NCI-H748 (cell line): Measurements from ENCODE around the gene SLC49A3.
A peak's percentile ranks its signal among the peaks of the same experiment; 100 is the strongest.
"Not testable (repeated sequence)": the region's sequence is repeated elsewhere in the genome, so short reads cannot be mapped to it uniquely, and the experiment has no call there.

Experiments
- DNase-seq: peaks from one replicate; lab custom pipeline; 2025; ENCODE audit not compliant: unreplicated experiment; lab: John Stamatoyannopoulos, UW

Gene SLC49A3

DNA sequence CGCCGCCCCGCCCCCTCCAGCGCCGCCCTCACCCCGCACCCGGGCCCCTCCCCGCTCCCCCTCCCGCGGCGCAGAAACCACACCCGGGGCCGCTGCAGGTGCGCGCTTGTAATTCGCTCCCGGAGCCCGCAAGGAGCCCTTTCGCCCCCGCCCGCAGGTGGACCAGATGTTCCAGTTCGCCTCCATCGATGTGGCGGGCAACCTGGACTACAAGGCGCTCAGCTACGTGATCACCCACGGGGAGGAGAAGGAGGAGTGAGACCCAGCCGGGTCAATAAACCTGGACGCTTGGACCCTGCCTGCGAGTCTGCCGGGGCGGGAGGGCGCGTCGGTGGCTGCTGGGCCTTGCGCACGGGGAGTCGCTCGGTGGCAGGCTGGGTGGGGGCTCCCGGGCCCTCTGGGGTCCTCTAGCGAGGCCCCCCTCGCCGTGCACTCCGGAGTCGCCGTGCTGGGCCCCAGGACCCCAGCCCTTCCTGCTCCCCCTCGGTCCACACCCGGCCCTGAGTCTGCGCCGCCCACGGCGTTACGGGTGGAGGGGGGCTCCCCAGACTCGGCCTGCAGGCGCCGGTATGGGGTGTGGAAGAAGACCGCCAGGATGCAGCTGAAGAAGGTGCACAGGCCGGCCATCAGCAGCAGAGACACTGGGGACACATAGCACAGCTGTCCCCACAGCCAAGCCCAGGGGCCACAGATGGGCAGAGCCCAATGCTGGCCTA is 7.1 kb downstream of the SLC49A3 start:
- peak; percentile 69 for DNase-seq

DNA sequence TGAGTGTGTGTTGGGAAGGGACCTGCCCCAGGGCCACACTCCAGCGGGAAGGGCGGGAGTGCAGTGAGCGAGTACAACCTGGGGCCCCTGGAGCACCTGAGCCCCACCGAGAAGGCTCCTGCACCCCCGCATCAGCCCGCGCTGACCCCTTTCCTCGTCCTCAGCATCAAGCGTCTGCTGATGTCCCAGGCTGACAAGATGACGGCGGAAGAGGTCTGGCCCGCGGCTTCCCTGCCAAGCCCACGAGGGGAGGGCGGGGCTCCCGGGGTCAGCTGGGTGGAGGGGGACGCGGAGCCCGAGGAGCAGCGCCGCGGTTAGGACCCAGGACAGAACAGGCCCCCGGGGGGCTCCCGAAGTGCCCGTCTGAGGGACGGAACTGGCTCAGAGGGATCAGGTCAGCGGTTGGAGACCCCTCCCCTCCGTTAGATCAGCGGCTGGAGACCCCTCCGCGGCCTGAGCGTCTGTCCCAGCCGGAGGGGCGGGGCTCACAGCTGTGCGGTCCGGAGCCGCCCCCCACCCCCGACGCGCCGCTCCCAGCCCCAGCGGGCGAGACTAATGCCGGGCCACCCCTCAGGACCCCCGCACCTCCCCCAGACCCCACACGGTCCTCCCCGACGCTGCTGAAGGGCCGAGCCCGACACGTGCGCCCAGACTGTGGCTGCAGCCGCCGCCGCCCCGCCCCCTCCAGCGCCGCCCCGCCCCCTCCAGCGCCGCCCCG is 7.9 kb downstream of the SLC49A3 start:
- no peak for DNase-seq

DNA sequence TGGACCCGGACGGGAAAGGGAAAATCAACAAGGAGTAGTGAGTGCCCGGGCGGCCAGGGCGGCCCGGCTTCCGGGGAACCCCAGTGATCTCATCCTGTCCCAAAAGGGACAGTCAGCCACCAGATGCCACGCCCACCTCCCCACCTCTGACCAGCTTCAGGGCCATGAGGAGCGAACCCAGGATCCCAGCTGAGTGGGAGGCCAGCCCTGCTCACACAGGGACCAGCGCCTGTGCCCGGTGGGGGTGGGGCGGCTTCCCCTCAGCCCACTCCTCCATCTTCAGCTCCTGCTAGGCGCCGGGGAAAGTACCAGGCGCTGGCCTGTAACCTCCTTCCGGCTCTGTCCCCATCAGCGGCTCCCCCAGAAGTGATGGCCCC is 8.4 kb downstream of the SLC49A3 start:
- DNase-seq, result no peak

DNA sequence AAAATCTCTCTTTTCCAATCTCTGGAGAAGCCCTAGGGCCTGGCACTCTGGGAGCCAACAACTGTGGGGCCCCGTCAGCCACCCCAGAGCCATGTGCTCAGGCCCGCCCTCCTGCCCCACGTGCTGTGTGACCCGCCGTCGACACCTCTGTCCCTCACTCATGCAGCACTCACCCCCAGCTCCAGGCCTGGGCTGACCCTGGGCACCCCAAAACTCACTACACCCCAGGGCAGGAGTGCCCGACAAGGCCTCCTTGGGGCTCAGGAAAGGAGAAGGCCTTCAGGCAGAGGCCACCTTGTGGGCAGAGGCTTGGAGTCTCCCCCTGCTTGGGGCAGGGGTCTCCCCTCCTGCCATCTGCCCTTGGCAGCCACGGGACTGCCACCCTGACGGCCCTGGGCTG is 8.9 kb downstream of the SLC49A3 start:
- no peak for DNase-seq

DNA sequence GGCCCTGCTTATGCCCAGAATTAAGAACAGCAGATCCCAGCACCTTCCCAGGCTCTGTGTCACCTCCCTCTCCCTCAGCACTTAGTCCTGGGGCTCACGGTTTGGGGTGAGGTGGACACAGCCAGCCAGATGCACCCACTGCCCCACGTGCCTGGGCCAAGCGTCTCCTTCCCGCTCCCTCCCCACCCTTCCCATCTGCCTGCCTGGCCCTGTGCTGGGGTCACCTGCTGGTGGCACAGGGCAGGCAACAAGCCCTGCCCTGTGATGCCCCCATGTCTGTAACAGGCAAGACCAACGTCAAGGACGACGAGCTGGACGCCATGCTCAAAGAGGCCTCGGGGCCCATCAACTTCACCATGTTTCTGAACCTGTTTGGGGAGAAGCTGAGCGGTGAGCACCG is 9.3 kb downstream of the SLC49A3 start:
- no peak for DNase-seq

DNA sequence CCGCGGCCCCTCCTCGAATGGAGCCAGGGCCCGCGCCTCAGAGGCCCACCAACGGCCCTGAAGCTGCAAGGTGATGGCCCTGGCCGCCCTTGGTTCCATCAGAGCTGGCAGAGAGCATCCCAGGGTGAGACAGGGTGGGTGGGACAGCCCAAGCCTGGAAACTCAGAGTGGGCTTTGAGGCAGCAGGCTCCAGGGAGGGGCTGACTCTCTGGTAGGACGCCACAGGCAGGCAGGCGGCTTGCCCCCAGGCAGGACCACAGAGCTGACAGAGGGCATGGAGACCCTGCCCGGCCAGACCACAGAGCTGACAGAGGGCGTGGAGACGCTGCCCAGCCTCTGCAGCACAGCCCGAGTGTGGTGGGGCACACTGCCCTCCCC is 9.9 kb downstream of the SLC49A3 start:
- no peak for DNase-seq

DNA sequence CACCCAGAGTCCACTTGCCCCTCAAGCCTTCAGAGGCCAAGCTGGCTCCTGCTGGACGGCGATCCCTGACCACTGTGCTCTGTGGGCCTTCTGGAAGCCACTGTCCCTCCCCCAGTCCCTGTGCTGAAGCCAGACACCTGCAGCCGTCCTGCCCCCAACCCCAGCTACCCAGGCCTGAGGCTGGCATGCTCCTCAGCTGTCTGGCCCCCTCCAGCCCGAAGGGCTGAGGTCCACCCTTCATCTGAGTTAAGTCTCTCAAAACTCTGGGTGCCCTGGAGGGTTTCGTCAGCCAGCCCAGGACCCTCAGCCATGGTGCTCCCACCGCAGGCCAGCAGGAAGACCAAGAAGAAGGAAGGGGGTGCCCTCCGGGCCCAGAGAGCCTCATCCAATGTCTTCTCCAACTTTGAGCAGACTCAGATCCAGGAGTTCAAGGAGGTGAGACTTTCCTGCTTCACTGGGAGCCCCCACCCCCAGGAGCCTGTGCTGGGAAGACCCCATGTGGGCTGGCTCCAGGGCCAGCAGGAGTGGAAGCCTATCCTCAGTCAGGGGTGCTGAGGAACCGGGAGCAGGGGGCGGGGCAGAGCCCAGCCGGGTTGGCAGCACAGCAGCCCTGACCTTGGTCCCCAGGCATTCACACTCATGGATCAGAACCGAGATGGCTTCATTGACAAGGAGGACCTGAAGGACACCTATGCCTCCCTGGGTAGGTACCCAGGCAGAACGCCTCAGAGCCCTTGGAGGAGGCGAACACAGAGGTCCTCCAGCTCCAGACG is 10.4 kb downstream of the SLC49A3 start:
- no peak for DNase-seq

DNA sequence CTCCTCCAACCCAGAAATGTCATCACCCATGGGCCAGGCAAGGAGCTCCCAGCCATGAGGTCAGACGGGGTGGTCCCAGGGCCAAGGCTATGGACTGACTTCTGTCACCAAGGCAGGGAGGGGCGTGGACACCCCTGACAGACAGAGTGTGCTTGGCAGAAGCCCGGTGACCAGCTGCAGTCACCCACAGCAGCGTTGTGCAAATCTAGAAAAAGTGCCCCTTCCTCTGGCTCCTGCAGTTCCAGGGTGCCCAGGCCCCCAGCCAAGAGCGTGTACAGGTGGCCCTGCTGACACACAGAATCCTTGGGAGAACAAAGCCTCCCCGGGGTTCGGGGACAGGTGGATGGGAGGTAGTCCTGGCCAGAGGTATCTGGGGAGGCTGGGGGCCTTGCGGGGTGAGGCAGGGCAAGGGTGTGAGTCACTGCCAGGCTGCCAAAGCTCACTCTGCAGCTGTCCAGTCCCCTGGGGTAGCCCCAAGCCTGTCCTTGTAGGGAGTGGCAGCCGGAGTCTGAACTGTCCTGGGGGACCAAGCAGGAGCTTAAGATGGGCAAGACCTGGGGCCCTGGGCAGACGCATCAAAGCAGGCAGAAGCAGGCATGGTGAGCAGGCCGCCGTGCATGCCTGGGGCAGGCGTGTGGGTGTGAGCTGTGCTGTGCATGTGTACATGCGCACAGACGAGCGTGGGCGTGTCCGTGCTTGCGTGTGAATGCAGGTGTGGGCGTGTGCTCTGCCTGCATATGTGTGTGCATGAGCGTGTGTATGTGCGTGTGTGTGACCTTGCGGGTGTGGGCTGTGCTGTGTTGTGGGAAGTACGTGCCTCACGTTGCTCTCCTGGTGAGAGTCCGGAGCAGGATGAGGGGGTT is 11.3 kb downstream of the SLC49A3 start:
- peak; percentile 41 for DNase-seq

DNA sequence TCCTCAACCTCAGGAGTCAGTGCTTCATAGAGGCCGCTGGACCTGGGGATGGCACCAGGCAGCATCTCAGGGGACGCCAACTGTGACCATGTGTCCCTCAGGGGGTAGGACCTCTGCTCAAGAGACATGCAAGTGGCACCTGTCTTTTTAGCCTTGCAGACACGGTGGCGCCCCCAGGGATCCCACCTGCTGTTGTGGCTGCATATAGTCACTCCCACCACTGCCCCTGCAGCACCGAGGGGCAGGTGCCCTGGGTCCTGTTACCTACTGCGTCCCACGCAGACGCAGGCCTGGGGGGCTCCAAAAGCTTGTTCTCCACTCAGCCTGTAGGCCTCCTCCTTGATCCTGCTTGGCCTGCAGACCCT is 12.1 kb downstream of the SLC49A3 start:
- DNase-seq, result no peak

DNA sequence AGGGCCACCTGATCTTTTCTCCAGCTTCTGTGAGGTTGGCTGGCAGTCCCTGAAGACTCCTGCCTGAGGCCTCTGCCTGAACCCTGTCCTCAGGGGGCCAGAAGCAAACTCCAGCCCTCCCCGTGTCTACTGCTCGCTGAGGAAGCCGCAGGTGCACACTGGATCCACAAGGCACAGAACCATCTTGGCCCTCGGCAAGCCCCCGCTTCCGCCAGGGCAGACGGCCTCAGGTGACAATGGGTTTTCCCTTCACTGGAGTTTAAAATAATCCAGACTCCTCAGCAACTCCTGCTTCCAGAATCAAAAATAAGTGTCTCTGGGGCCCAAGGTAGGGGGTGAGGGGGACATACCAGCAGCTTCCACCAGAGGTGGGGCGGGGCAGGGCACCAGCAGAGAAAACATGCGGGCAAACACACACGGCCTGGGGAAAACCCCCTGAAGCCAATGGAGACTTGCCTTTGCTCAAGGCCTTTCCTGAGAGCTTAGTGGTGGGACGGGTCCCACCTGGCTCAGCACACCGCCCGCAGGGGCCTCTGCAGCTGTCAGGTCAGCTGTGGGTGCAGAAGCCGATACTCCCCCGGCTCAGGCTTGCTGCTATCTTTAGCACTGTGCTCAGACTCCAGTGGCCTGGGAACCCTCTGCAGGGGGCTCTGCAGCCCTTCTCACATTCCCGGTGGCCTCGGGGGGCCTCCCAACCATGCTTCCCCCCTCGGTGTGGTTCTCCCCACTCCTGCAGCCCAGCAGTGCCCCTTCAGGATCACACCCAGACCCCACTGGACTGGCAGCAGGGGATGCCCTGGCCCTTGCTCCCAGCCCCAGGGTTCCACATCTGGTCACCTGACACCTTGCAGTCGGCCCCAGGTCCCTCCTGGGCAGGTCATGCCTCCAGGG is 12.7 kb downstream of the SLC49A3 start:
- DNase-seq, result no peak

DNA sequence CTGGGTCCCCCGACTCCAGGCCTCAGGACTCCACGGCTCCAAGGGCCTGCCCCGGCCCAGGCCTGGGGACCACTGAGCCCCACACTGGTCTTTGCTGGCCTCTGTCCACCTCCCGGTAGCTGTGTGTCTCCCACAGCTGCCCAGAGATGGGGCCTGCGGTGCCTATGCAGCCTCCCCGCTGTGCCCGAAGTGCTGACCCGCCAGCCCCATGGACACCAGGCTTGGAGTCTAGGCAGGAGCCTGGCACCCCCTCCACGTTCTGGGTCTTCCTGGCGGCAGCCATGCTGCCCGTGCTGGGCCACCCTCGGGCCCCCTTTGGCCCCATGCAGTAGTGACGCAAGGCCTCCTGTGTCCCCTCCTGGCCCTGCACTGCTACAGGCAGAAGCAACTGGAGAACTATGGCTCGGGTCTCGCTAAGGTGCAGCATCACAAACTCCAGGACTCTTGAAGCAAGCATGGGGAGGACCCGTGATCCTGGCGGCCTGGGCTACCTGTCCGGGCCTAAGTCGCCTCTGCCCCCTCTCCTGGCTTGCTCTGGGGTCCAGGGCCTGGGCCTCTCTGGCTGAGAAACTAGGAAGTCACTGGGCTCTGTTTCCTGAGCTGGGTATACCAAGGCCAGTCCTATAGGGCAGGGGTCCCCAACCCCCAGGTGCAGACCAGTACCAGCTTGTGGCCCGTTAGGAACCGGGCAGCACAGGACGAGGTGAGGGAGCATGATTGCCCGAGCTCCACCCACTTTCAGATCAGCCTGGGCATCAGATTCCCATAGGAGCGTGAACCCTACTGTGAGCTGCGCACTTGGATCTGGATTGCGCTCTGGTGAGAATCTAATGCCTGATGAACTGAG is 13.7 kb downstream of the SLC49A3 start:
- no peak for DNase-seq

DNA sequence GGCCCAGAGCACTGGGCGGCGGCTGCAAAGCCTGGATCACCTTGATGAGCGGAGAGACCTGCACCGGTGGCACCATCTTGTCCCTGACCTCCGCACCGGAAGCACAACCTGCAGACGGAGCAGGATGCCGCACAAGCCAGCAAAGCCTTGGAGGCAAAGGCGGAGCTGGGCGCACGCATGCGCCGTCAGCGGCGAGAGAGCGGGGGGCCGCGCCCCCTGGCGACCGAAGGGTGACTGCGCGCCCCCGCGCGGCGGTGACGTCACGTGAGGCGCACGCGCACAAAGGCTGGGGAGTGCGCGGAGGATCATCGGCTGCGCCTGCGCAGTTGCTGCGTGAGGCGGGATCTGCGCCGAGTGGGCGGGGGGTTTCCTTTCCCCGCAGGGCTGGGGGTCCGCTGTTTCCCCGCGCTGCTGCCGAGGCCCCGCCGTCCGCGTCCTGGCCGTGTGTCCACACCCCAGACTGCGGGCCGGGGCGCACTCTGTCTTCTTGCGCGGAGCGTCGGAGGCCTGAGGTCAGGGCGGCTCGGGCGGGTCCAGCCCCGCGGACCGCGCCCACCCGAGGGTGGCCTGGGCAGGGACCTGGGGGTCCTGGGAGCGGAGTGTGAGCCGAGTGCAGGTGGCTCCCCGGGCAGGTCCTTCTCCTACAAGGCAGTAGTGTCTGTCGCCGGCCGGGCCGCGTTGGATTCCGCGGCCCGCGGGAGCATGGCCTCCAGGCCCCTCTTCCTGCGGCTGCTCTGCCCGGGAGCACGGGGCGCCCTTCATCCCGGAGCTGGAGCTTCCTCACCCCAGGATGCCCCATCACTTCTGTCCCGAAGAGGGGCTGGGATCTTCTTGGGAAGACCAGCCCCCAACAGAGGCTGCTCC is 14.5 kb downstream of the SLC49A3 start, which contains the start of the genes ATP5ME and MYL5:
Gene ATP5ME (minus strand): TSS at position 105 of the 864 bp plus-strand sequence. CDS start 29 bp downstream, at position 76.
Gene MYL5 (plus strand): TSS at position 371 of the 864 bp plus-strand sequence. CDS start 3,485 bp downstream, outside the sequence.
- DNase-seq, result peak; percentile 82

DNA sequence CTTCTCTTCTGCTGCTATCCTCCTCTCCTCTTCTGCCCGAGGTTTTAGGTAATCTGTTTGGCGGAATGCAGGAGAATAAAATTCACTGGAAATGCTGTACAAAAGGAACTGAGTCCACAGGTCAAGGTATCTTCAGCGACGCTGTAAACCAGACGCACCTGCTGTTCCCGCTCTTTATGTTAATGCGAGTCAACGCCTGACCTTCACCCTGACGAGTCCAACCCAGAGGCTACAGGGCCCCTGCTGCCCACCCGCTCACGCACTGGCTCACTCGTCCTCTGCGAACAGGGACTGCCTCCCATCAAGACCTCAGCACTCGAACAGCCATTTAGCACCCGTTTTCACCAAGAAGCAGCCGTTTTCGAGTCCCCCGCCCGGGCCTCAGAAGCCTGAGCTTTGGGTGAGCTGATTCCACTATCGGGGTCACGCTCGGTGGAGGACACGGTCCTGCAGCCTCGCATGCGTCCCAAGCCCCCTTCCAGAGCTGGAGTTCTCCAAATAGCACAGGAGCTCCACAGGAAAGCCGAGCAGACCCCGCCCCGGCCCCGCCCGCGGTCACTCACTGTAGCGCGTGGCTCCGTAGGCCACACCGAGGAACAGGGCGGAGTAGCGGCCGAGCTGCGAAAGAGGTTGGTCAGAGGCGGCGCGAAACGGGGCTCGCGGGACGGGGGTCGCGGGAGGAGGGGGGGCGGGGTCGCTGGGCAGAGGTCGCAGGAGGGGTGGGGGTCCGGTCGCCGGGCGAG is 15.4 kb downstream of the SLC49A3 start:
- DNase-seq, result no peak

DNA sequence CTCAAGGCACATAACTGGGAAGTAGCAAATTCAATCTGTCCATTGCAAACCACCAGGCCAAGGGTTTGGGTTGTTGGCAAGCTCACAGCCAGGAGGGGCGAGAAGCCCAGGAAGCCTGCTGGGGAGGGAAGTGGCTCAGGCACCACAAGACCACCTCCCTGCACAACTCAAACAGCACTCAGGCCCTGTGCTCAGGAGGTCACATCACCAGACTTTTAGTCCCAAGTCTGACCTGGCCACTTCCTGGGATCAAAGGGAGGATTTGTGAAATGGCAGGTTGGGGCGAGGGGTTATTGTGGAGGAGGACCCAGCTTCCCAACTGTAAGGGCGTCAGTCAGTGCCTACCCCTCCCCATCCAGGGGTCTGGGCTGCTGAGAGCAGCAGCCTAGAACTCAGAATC is 17.2 kb downstream of the SLC49A3 start:
- DNase-seq, result no peak

DNA sequence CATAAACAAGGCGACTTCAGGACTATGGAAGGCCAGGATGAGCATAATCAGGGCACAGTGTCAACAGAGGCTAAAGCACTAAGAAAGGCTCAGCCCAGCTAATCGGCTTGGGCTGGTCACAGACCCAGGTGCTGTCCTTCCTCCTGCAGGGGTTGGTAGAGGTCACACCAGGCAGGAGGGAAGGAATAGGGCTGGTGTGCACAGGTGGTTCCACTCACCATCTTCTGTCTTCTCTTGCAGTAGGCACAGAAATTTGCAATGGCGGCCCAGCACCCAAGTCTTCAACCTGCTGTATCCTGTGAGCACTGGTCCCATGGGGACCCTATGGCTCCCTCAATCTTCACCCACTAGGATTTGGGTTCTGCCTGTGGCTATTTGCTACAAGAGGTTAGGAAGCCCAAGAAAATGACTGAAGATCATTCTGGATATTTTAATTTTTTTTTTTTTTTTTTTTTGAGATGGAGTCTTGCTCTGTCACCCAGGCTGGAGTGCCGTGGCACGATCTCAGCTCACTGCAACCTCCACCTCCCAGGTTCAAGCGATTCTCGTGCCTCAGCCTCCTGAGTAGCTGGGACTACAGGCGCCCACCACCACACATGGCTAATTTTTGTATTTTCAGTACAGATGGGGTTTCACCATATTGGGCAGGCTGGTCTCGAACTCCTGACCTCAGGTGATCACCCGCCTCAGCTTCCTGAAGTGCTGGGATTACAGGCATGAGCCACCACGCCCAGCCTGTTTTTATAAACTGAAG is 19.0 kb downstream of the SLC49A3 start:
- not testable (repeated sequence) for DNase-seq

DNA sequence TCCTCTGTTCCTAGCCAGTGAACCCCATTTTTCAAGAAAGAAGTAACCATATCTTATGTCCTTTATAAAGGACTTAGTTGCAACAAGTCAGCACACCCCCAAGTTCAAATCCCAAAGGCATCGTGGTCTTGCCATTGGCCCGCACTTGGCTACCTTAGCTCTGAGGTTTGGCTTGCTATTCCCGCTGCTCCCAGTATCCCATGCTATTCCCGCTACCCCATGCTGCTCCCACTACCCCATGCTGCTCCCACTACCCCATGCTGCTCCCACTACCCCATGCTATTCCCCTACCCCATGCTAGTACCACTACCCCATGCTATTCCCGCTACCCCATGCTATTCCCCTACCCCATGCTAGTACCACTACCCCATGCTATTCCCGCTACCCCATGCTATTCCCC is 20.7 kb downstream of the SLC49A3 start:
- DNase-seq, result not testable (repeated sequence)

DNA sequence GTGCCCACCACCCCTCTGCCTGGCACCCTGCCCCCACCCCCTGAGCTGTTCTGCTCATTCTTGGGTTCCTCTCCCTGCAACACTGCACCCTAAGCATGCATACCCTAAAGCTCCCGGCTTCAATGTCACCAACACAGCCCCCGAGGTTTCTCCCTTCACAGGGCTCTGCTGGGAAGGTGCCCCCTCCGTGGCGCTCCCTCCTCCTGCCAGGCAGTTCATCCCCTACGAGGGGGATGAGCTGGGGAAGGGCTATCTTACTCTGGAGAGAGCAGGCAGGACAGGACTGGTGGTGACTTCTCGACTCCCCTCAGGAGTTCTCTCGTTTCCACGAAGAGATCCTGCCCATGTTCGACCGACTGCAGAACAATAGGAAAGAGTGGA is 21.4 kb downstream of the SLC49A3 start:
- no peak for DNase-seq
